ENCODE measurements around the gene STX1A. TPM values are rescaled to one million over a fixed set of nuclear protein-coding genes. Genes with fewer than 3 reads are reported as not detected.
A peak's percentile ranks its signal among the peaks of the same experiment; 100 is the strongest.
"Not testable (repeated sequence)": the region's sequence is repeated elsewhere in the genome, so short reads cannot be mapped to it uniquely, and the experiment has no call there.

Gene STX1A
- total RNA-seq, 2 experiments from 2014 or later = 16.6 to 16.8 TPM

GRCh38 chr7:73682745-73683055 lies 36.8 kb downstream of the STX1A start:
- peaks cover 48% of the 10 kb centered on the region for H3K36me3 Mint-ChIP-seq (ENCODE audit: low read depth)
- ATAC-seq (no peak), DNase-seq (no peak)
- no peaks in the 10 kb centered on the region for H3K27me3 Mint-ChIP-seq
- H3K4me1 Mint-ChIP-seq = peaks cover 39% of the 10 kb centered on the region
- H3K9me3 Mint-ChIP-seq (ENCODE audit: low read depth) = no peaks in the 10 kb centered on the region
- intact Hi-C loops (cut with DNase I, micrococcal nuclease) = loop anchor here (1.0 to 5.0 kb wide), 12 partner anchors 15 to 854 kb away; partner anchors contain the start of genes BCL7B (in 2 of the 2), STX1A (in 2 of the 2), ABHD11 (in 1 of the 2) and BAZ1B (in 1 of the 2)
- ChIA-PET POLR2A (no interaction called here), CTCF (no interaction called here)
- H3K27ac Mint-ChIP-seq = peak overlapping the region; percentile 85
- H3K4me3 Mint-ChIP-seq = peak overlapping the region; percentile 89

- peaks cover 41% of the 10 kb centered on the region for H3K36me3 Mint-ChIP-seq (ENCODE audit: low read depth)
- DNase-seq = no peak
- no peak for ATAC-seq
- H3K4me3 Mint-ChIP-seq = peak overlapping the region; percentile 89
- POLR2A ChIA-PET = no interaction called here
- no peaks in the 10 kb centered on the region for H3K27me3 Mint-ChIP-seq
- peaks cover 33% of the 10 kb centered on the region for H3K4me1 Mint-ChIP-seq
- H3K9me3 Mint-ChIP-seq (ENCODE audit: low read depth) = no peaks in the 10 kb centered on the region
- CTCF ChIA-PET = no interaction called here
- intact Hi-C loops (cut with DNase I, micrococcal nuclease) = loop anchor here in 1 of 2 experiments (5.0 kb wide), 2 partner anchors 44 to 59 kb away; partner anchors contain the start of gene MLXIPL
- peak overlapping the region; percentile 51 for H3K27ac Mint-ChIP-seq
Observed at GRCh38 chr7:73681031-73681430, 38.4 kb downstream of the STX1A start.

- ChIA-PET CTCF (no interaction called here), POLR2A (no interaction called here)
- intact Hi-C loops (cut with DNase I, micrococcal nuclease) = loop anchor here in 1 of 2 experiments (5.0 kb wide), 2 partner anchors 43 to 58 kb away; partner anchors contain the start of gene MLXIPL
Observed at GRCh38 chr7:73680501-73680900, 39.0 kb downstream of the STX1A start.

DNA sequence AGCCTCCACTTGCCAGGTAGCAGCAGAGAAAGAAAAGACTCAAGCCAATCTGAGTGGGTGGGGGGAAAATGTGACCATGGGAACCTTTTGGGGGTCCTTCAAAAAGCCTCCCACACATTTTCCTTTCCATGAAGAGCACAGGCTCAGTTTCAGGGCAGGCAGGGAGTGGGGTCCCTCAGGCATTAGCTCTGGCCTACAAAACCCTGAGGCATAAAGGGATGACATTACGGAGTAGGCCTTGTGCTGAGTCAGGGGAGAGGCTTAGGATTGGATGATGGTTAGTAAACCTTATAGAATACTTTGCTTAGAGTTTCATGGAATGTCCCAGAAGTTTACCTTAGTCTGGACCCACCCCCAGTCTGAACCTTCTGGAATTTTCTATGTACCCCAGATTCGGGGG lies 39.8 kb downstream of the STX1A start:
- CTCF ChIA-PET = no interaction called here
- intact Hi-C loops (cut with DNase I, micrococcal nuclease) = loop anchor here in 1 of 2 experiments (5.0 kb wide), 2 partner anchors 42 to 57 kb away; partner anchors contain the start of gene MLXIPL
- H3K27ac Mint-ChIP-seq = no peak overlapping the region

More at GRCh38 chr7:73680501-73680900, 39.0 kb downstream of the STX1A start:
- ATAC-seq (no peak), DNase-seq (no peak)
- Mint-ChIP-seq H3K36me3 (ENCODE audit: low read depth) (peaks cover 40% of the 10 kb centered on the region), H3K9me3 (ENCODE audit: low read depth) (no peaks in the 10 kb centered on the region), H3K27me3 (no peaks in the 10 kb centered on the region), H3K4me1 (peaks cover 32% of the 10 kb centered on the region), H3K27ac (peak overlapping the region; percentile 51), H3K4me3 (peak overlapping the region; percentile 89)

DNA sequence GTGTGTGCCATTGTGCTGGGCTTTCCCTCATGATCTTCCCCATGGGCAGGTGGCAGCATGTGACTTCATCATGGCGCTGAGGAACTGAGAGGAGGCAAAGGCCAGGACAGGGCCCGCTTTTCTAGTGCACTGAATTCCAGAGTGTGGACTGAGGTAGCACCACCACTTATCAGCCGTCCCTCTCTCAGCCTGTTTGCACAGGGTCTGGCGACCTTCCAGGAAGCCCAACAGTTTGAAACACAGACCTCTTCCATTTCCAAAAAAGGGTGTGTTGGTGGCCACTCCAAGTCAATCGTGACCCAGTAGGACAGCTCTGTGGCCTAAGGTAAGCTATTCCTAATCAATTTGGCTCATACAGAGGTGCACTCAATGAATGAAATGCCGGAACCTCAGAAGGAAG lies 40.6 kb downstream of the STX1A start:
- H3K27me3 Mint-ChIP-seq = no peaks in the 10 kb centered on the region
- no peak overlapping the region for H3K27ac Mint-ChIP-seq
- H3K36me3 Mint-ChIP-seq (ENCODE audit: low read depth) = peaks cover 40% of the 10 kb centered on the region
- DNase-seq (no peak), ATAC-seq (no peak)
- CTCF ChIA-PET = no interaction called here
- H3K9me3 Mint-ChIP-seq (ENCODE audit: low read depth) = no peaks in the 10 kb centered on the region
- intact Hi-C loops (cut with DNase I, micrococcal nuclease) = no loop called here
- H3K4me1 Mint-ChIP-seq = peaks cover 24% of the 10 kb centered on the region
- H3K4me3 Mint-ChIP-seq = no peak overlapping the region
- POLR2A ChIA-PET = no interaction called here

More for the DNA sequence above, 39.8 kb downstream of the STX1A start:
- DNase-seq (no peak), ATAC-seq (no peak)
- H3K4me3 Mint-ChIP-seq = no peak overlapping the region
- POLR2A ChIA-PET = no interaction called here
- H3K27me3 Mint-ChIP-seq = no peaks in the 10 kb centered on the region
- no peaks in the 10 kb centered on the region for H3K9me3 Mint-ChIP-seq (ENCODE audit: low read depth)
- H3K36me3 Mint-ChIP-seq (ENCODE audit: low read depth) = peaks cover 40% of the 10 kb centered on the region
- peaks cover 27% of the 10 kb centered on the region for H3K4me1 Mint-ChIP-seq

DNA sequence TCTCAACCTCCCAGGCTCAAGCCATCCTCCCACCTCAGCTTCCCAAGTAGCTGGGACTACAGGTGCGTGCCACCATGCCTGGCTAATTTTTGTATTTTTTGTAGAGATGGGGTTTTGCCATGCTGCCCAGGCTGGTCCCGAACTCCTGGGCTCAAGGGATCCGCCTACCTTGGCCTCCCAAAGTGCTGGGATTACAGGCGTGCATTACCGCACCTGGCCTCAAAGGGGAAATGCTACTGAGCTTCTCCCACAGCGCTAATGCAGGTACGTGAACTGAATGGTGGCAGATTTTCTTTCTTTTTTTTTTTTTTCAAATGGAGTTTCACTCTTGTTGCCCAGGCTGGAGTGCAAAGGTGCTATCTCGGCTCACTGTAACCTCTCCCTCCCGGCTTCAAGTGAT lies 43.4 kb downstream of the STX1A start:
- H3K4me1 Mint-ChIP-seq; H3K27ac Mint-ChIP-seq; ATAC-seq; POLR2A ChIA-PET; H3K27me3 Mint-ChIP-seq; intact Hi-C loops (cut with DNase I, micrococcal nuclease); H3K4me3 Mint-ChIP-seq; DNase-seq; H3K9me3 Mint-ChIP-seq (ENCODE audit: low read depth): not testable (repeated sequence)
- CTCF ChIA-PET = interaction anchor here (0.9 to 1.1 kb wide), 2 partner anchors 16 to 49 kb away, joined by 4 to 5 read pairs; no protein-coding TSS in a partner anchor
- peaks cover 28% of the 10 kb centered on the region for H3K36me3 Mint-ChIP-seq (ENCODE audit: low read depth)

- Mint-ChIP-seq H3K9me3 (ENCODE audit: low read depth) (no peaks in the 10 kb centered on the region), H3K27me3 (peaks cover 12% of the 10 kb centered on the region), H3K4me1 (no peaks in the 10 kb centered on the region), H3K36me3 (ENCODE audit: low read depth) (peaks cover 17% of the 10 kb centered on the region), H3K27ac (no peak overlapping the region), H3K4me3 (no peak overlapping the region)
- ATAC-seq (no peak), DNase-seq (no peak)
- POLR2A ChIA-PET = no interaction called here
- CTCF ChIA-PET = interaction anchor here (0.7 to 1.1 kb wide), 4 partner anchors 51 to 334 kb away, joined by 3 to 4 read pairs (median 3); no protein-coding TSS in a partner anchor
- intact Hi-C loops (cut with DNase I, micrococcal nuclease) = no loop called here
Observed at GRCh38 chr7:73674468-73675124, 44.9 kb downstream of the STX1A start.

GRCh38 chr7:73671857-73672445 lies 47.5 kb downstream of the STX1A start:
- Mint-ChIP-seq H3K27me3 (peaks cover 18% of the 10 kb centered on the region), H3K9me3 (ENCODE audit: low read depth) (no peaks in the 10 kb centered on the region), H3K27ac (no peak overlapping the region), H3K4me1 (peaks cover 3% of the 10 kb centered on the region), H3K36me3 (ENCODE audit: low read depth) (no peaks in the 10 kb centered on the region), H3K4me3 (no peak overlapping the region)
- POLR2A ChIA-PET = no interaction called here
- DNase-seq (no peak), ATAC-seq (no peak)
- intact Hi-C loops (cut with DNase I, micrococcal nuclease) = no loop called here
- CTCF ChIA-PET = interaction anchor here (0.8 kb wide), 1 partner anchor 53 kb away, joined by 3 read pairs; no protein-coding TSS in a partner anchor

DNA sequence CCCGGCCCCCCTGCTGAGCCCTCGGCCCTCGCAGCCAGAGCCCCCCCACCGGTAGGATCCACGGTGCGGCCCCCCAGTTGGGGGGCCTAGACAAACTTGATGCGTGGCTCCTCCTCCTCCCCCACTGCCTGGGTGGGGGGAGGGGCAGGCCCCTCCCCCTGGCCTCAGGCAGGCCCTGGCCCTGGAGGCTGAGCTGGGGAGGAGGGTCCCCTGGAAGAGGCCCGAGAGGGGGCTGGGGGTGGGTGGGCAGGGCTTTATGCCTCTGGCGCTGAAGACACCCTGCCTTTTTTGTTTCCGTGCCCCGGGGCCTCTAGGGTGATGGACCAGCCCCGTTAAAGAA lies 48.2 kb downstream of the STX1A start:
- no peak for DNase-seq
- ChIA-PET POLR2A (no interaction called here), CTCF (no interaction called here)
- H3K27me3 Mint-ChIP-seq = peaks cover 18% of the 10 kb centered on the region
- H3K4me3 Mint-ChIP-seq = no peak overlapping the region
- H3K4me1 Mint-ChIP-seq = peaks cover 3% of the 10 kb centered on the region
- intact Hi-C loops (cut with DNase I, micrococcal nuclease) = no loop called here
- H3K36me3 Mint-ChIP-seq (ENCODE audit: low read depth) = no peaks in the 10 kb centered on the region
- no peaks in the 10 kb centered on the region for H3K9me3 Mint-ChIP-seq (ENCODE audit: low read depth)
- no peak overlapping the region for H3K27ac Mint-ChIP-seq
- ATAC-seq = no peak

DNA sequence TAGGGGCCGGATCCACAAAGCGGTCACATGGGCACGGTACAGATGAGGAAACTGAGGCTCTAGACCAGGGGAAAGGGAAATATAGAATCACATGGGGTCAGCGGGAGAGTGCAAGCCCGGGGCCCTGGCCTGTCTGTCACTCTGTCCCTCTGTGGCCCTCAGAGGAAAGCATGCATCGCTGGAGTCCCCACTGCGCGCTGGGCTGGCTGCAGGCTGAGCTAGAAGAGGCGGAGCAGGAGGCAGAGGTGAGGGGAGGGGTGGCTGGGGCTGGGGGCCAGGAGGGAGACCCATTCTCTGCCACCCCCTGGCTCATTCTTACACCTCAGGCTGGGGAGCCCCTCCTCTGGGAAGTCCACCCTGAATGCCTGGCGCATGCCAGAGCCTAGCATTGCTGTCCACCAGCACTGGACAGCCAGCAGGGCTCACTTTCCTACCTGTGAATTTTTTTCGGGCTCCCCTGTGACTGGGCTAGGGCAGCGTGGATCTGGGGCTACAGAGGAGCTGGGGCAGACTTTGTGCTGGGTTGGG lies 49.5 kb downstream of the STX1A start:
- POLR2A ChIA-PET = no interaction called here
- H3K4me3 Mint-ChIP-seq = no peak overlapping the region

GRCh38 chr7:73669288-73669701 lies 50.2 kb downstream of the STX1A start:
- intact Hi-C loops (cut with DNase I, micrococcal nuclease) = loop anchor here (5.0 kb wide), 3 partner anchors 48 to 173 kb away; partner anchors contain the start of genes METTL27 (in 1 of the 2) and STX1A (in 1 of the 2)
- H3K27ac Mint-ChIP-seq = no peak overlapping the region
- ATAC-seq = no peak
- H3K4me1 Mint-ChIP-seq = peaks cover 5% of the 10 kb centered on the region
- no peaks in the 10 kb centered on the region for H3K9me3 Mint-ChIP-seq (ENCODE audit: low read depth)
- ChIA-PET CTCF (interaction anchor here (1.0 to 3.8 kb wide), 2 partner anchors 31 to 63 kb away, joined by 3 to 19 read pairs; no protein-coding TSS in a partner anchor), POLR2A (no interaction called here)
- no peaks in the 10 kb centered on the region for H3K36me3 Mint-ChIP-seq (ENCODE audit: low read depth)
- peaks cover 33% of the 10 kb centered on the region for H3K27me3 Mint-ChIP-seq
- no peak for DNase-seq
- no peak overlapping the region for H3K4me3 Mint-ChIP-seq

More for the DNA sequence above, 49.5 kb downstream of the STX1A start:
- Mint-ChIP-seq H3K36me3 (ENCODE audit: low read depth) (no peaks in the 10 kb centered on the region), H3K27ac (no peak overlapping the region), H3K9me3 (ENCODE audit: low read depth) (no peaks in the 10 kb centered on the region), H3K27me3 (peaks cover 28% of the 10 kb centered on the region), H3K4me1 (peaks cover 5% of the 10 kb centered on the region)
- intact Hi-C loops (cut with DNase I, micrococcal nuclease) = loop anchor here (5.0 kb wide), 3 partner anchors 47 to 172 kb away; partner anchors contain the start of genes METTL27 (in 1 of the 2) and STX1A (in 1 of the 2)
- CTCF ChIA-PET = interaction anchor here (0.6 to 3.8 kb wide), 2 partner anchors 14 to 64 kb away, joined by 3 to 19 read pairs; no protein-coding TSS in a partner anchor
- ATAC-seq (no peak), DNase-seq (no peak)
